K562 (cell line): ENCODE data around the gene RGS3. TPM values are rescaled to one million over a fixed set of nuclear protein-coding genes. Genes with fewer than 3 reads are reported as not detected.
A peak's percentile ranks its signal among the peaks of the same experiment; 100 is the strongest.

Experiments
- ATAC-seq: fragments of 200-7000 bp; cut with Tn5 transposase; 3 replicates; pipeline ENCODE4 v1.9.1; 2020; ENCODE audit warnings: moderate library complexity
- BruUV-seq: library from RNA; stranded (reverse); fragments of 400-500 nt; replicated peaks from 2 replicates; lab custom pipeline; 2021; lab: Mats Ljungman, UMichigan
- CTCF ChIA-PET: fragments of 300-600 bp; formaldehyde crosslinking; extraction: SDS; loops from one replicate; lab custom pipeline; 2021; ENCODE audit warnings: low intra/inter-chr PET ratio; lab: Yijun Ruan, JAX
- POLR2A ChIA-PET: fragments of 300-600, 350-650 bp; sonication (Branson Sonifier 250); formaldehyde crosslinking; extraction: SDS; loops from one replicate; lab custom pipeline; 2021; ENCODE audit warnings: antibody characterized with exemption, inconsistent platforms; lab: Yijun Ruan, JAX
- DNase-seq, 4 experiments: peaks; one replicate each; pipeline versions ENCODE4 v3.0.0 to v3.0.0-alpha.2; 2011 to 2018; ENCODE audit warnings: low spot score in 3 of 4, mixed read lengths in 3 of 4; ENCODE audit errors: extremely low read depth in 1 of 4
- FAIRE-seq: peaks from 2 replicates; lab custom pipeline; 2011; peaks lifted over from hg19 to GRCh38; lab: Jason Lieb, UNC
- H2AFZ ChIP-seq: 2 replicates; pipeline ENCODE4 v1.6.0; 2011; ENCODE audit warnings: low read depth, low read length, control low read depth, inconsistent platforms
- H3K27ac ChIP-seq: fragments of 200-600 bp; 3 replicates; pipeline ENCODE4 v1.8.0; 2011; ENCODE audit warnings: low read depth, mild to moderate bottlenecking, control low read depth, inconsistent platforms, low read length, moderate library complexity, mixed read lengths; ENCODE audit errors: extremely low read depth
- H3K27me3 ChIP-seq, 2 experiments: fragments of 300-600 bp in 1 of 2; 2 replicates in 1 of 2; 3 replicates in 1 of 2; pipeline versions ENCODE4 v1.6.0 to v1.8.0; 2011; ENCODE audit warnings: inconsistent platforms in 2 of 2, low read length in 2 of 2, mild to moderate bottlenecking in 1 of 2, mixed read lengths in 1 of 2, moderate library complexity in 1 of 2; ENCODE audit not compliant: control insufficient read depth in 2 of 2, insufficient read depth in 2 of 2
- H3K36me3 ChIP-seq: fragments of 300-600 bp; 3 replicates; pipeline ENCODE4 v1.8.0; 2011; ENCODE audit warnings: mild to moderate bottlenecking, low read length, inconsistent platforms; ENCODE audit not compliant: control insufficient read depth, insufficient read depth
- H3K4me1 ChIP-seq, 2 experiments: fragments of 200-600 bp in 1 of 2; replicated peaks in 1 of 2; 2 replicates in 1 of 2; 3 replicates in 1 of 2; pipeline versions ENCODE4 v1.5.1 to v1.8.0; 2011; ENCODE audit warnings: inconsistent platforms in 2 of 2, low read length in 2 of 2, mild to moderate bottlenecking in 1 of 2, mixed read lengths in 1 of 2, moderate library complexity in 1 of 2; ENCODE audit not compliant: control insufficient read depth in 2 of 2, insufficient read depth in 2 of 2
- H3K4me2 ChIP-seq: 2 replicates; pipeline ENCODE4 v1.6.1; 2011; ENCODE audit warnings: low read length, control low read depth, inconsistent platforms, mixed read lengths; ENCODE audit not compliant: insufficient read depth
- H3K4me3 ChIP-seq: fragments of 200-600 bp; sonication (generic), shearing (Covaris generic); 2 replicates; pipeline ENCODE4 v1.5.1; 2016; ENCODE audit warnings: control low read depth, inconsistent platforms
- H3K79me2 ChIP-seq: fragments of 200-600 bp; 3 replicates; pipeline ENCODE4 v1.8.0; 2011; ENCODE audit warnings: low read length, inconsistent platforms; ENCODE audit not compliant: control insufficient read depth, insufficient read depth
- H3K9ac ChIP-seq, 2 experiments: 2 replicates each; pipeline versions ENCODE4 v1.6.0 to v1.6.1; 2011; ENCODE audit warnings: low read depth in 2 of 2, low read length in 2 of 2, control low read depth in 1 of 2, inconsistent platforms in 1 of 2, mild to moderate bottlenecking in 1 of 2, mixed read lengths in 1 of 2; ENCODE audit not compliant: insufficient read depth in 1 of 2
- H3K9me1 ChIP-seq: one replicate; pipeline ENCODE4 v1.6.0; 2011; ENCODE audit warnings: inconsistent platforms, mild to moderate bottlenecking, low read length, moderate library complexity; ENCODE audit not compliant: control insufficient read depth, insufficient read depth
- H3K9me3 ChIP-seq: replicated peaks from 2 replicates; pipeline ENCODE4 v1.5.1; 2011; ENCODE audit warnings: low read depth, low read length, inconsistent platforms; ENCODE audit not compliant: control insufficient read depth, insufficient read depth
- H4K20me1 ChIP-seq: replicated peaks from 2 replicates; pipeline ENCODE4 v1.6.1; 2011; ENCODE audit warnings: low read length, inconsistent platforms, mixed read lengths; ENCODE audit not compliant: control insufficient read depth, insufficient read depth
- CBFA2T3 ChIP-seq: fragments of 450-650 bp; IDR thresholded peaks from 2 replicates; pipeline ENCODE4 v1.6.1; 2017
- HMBOX1 ChIP-seq: sonication (generic); IDR thresholded peaks from 2 replicates; pipeline ENCODE4 v1.6.1; 2016
- MYC ChIP-seq, 2 experiments: fragments of 250-450 bp in 1 of 2; sonication (Bioruptor Pico) in 1 of 2; IDR thresholded peaks; 2 replicates each; pipeline versions ENCODE4 v1.5.1 to v1.6.1; 2012 to 2021; ENCODE audit warnings: low read depth in 2 of 2, borderline replicate concordance in 1 of 2, improper control_type of control experiment in 1 of 2, low read length in 1 of 2, mild to moderate bottlenecking in 1 of 2, moderate library complexity in 1 of 2
- PTTG1 ChIP-seq: fragments of 450-650 bp; IDR thresholded peaks from 2 replicates; pipeline ENCODE4 v1.6.1; 2016; ENCODE audit warnings: low read depth, mild to moderate bottlenecking, missing genetic modification characterization, missing compliant biosample characterization
- ZBTB26 ChIP-seq: fragments of 450-650 bp; formaldehyde crosslinking; IDR thresholded peaks from 2 replicates; pipeline ENCODE4 v1.4.0; 2022; ENCODE audit warnings: missing genetic modification characterization
- ZNF263 ChIP-seq: sonication (generic); formaldehyde crosslinking; IDR thresholded peaks from 2 replicates; pipeline ENCODE4 v1.8.0; 2022; ENCODE audit warnings: mild to moderate bottlenecking, missing genetic modification reagents, borderline replicate concordance
- WGBS: fragments of 100-300 bp; shearing (Covaris generic); methylation state at CpG from one replicate; pipeline ENCODE4 v1.1.6; 2016; ENCODE audit warnings: low coverage, mixed read lengths; ENCODE audit not compliant: insufficient coverage; ENCODE audit errors: missing lambda C conversion rate; 5-methylcytosine and 5-hydroxymethylcytosine counted together
- in situ Hi-C: fragments of 300-500 bp; cut with MboI; formaldehyde crosslinking; loops from 4 replicates; pipeline ENCODE4 v1.15.0; 2018; ENCODE audit warnings: inconsistent platforms, mixed read lengths
- intact Hi-C: fragments of 100-400 bp; cut with micrococcal nuclease; formaldehyde crosslinking; loops from 2 replicates; pipeline ENCODE4 v1.14.2; 2022
- polyA plus RNA-seq, 8 experiments: library from polyadenylated mRNA; depleted of rRNA in 4 of 8; stranded (reverse) in 5 of 8; unstranded in 3 of 8; fragments of >200 nt; fragmentation: Nextera tagmentation in 2 of 8; fragmentation: Illumina TruSeq in 1 of 8; extraction: Ambion mirVana in 2 of 8; extraction: Trizol in 1 of 8; gene quantifications; 2 replicates each; pipeline versions ENCODE4 v1.2.1 to v1.2.3, GENCODE V29; 2011 to 2014; ENCODE audit warnings: inconsistent platforms in 1 of 8, missing spikeins in 1 of 8
- total RNA-seq, 7 experiments: library from RNA; depleted of rRNA in 6 of 7; stranded (reverse); fragments of >200 nt in 6 of 7; fragmentation: Illumina TruSeq in 2 of 7; extraction: Trizol in 2 of 7; gene quantifications; 2 replicates each; pipeline versions ENCODE4 v1.2.1 to v1.2.3, GENCODE V29; 2011 to 2021; ENCODE audit warnings: low replicate concordance in 1 of 7

RGS3 gene
- total and polyA plus RNA-seq, 9 of the 15 experiments (the other 6 are each of a cell fraction or from before 2014, with no cell fraction given): 0.08 to 2.9 (median 0.95) TPM

GRCh38 chr9:113582698-113583200, 119.2 kb downstream of the RGS3 start (continued):
- TF ChIP-seq ZBTB26 (CRISPR knock-in tag): no peak
- TF ChIP-seq HMBOX1: no peak
- no peak for TF ChIP-seq MYC (IDR thresholded peaks at IDR 0.05; ENCODE audit: low read depth, low read length)
- TF ChIP-seq MYC (CRISPR knock-in tag; IDR thresholded peaks at IDR 0.05; ENCODE audit: borderline replicate concordance, low read depth): no peak
- no peak for TF ChIP-seq PTTG1 (tag)

GRCh38 chr9:113583511-113584427, 120.2 kb downstream of the RGS3 start:
- Histone ChIP-seq H4K20me1 (no peaks in the 10 kb centered on the region), H3K9me1 (no peaks in the 10 kb centered on the region), H3K9ac (peak overlapping the region in 1 of 2 experiments; percentile 5; a peak in 1 of 4 replicates), H3K79me2 (no peaks in the 10 kb centered on the region), H3K4me3 (no peak overlapping the region), H3K9me3 (no peaks in the 10 kb centered on the region), H3K4me2 (no peak overlapping the region), H2AFZ (no peak overlapping the region), H3K27me3 (no peaks in the 10 kb centered on the region), H3K4me1 (peaks cover 8 to 13% of the 10 kb centered on the region in 2 experiments; a peak in 4 of 5 replicates), H3K27ac (no peak overlapping the region), H3K36me3 (no peaks in the 10 kb centered on the region)
- ATAC-seq: no peak
- 72% methylated on average over 28 of the region's 31 CpGs for WGBS
- TF ChIP-seq ZNF263 (CRISPR knock-in tag): peak; percentile 62
- TF ChIP-seq CBFA2T3: no peak
- in situ Hi-C loops: no loop called here
- CTCF ChIA-PET: no interaction called here
- no peak for FAIRE-seq
- no peak for DNase-seq
- no TSS peak for BruUV-seq
- POLR2A ChIA-PET: interaction anchor here (0.6 to 1.9 kb wide), 4 partner anchors 8 to 284 kb away, joined by 3 to 7 read pairs (median 4); no protein-coding TSS in a partner anchor
- intact Hi-C loops: no loop called here
